NCI-H146 treated with DMSO at 0.1 percent for 48 hours (cell line): ENCODE data around the gene CCDC9B.

Experiments
- DNase-seq: peaks from one replicate; lab custom pipeline; 2025; ENCODE audit not compliant: unreplicated experiment; lab: John Stamatoyannopoulos, UW

CCDC9B gene

GRCh38 chr15:40340740-40341400, at the start of gene CCDC9B:
Gene CCDC9B, minus strand, starts transcription at chr15:40340939. Its CDS starts 120 bp downstream, at chr15:40340819.
- DNase-seq = peak; percentile 24

GRCh38 chr15:40389824-40390595, 49.3 kb upstream of the CCDC9B start:
- no peak for DNase-seq

- DNase-seq = no peak
These were observed 48.4 kb upstream of the CCDC9B start for GRCh38 chr15:40388941-40389823.

GRCh38 chr15:40386480-40386879, 45.7 kb upstream of the CCDC9B start:
- DNase-seq = no peak

GRCh38 chr15:40382580-40383456, 42.1 kb upstream of the CCDC9B start, which contains the start of gene KNSTRN:
Gene KNSTRN, plus strand, starts transcription at chr15:40382721. Its CDS starts 115 bp downstream, at chr15:40382836.
- peak; percentile 82 for DNase-seq

GRCh38 chr15:40381818-40382529, 41.2 kb upstream of the CCDC9B start:
- DNase-seq = no peak

GRCh38 chr15:40380636-40381035, 39.9 kb upstream of the CCDC9B start:
- no peak for DNase-seq

GRCh38 chr15:40379853-40380252, 39.1 kb upstream of the CCDC9B start:
- no peak for DNase-seq

- DNase-seq = no peak
These were observed 38.6 kb upstream of the CCDC9B start for GRCh38 chr15:40379374-40379773.

GRCh38 chr15:40377606-40378005, 36.9 kb upstream of the CCDC9B start:
- no peak for DNase-seq

GRCh38 chr15:40372981-40373380, 32.2 kb upstream of the CCDC9B start:
- no peak for DNase-seq

GRCh38 chr15:40369971-40370370, 29.2 kb upstream of the CCDC9B start:
- DNase-seq = no peak

GRCh38 chr15:40369474-40369869, 28.7 kb upstream of the CCDC9B start:
- no peak for DNase-seq

- no peak for DNase-seq
These were observed 28.2 kb upstream of the CCDC9B start for GRCh38 chr15:40368719-40369473.

GRCh38 chr15:40367686-40368611, 27.2 kb upstream of the CCDC9B start:
- peak; percentile 76 for DNase-seq

- no peak for DNase-seq
These were observed 26.6 kb upstream of the CCDC9B start for GRCh38 chr15:40367371-40367685.

- no peak for DNase-seq
These were observed 26.0 kb upstream of the CCDC9B start for GRCh38 chr15:40366457-40367370.
